Eye (tissue), 1 donor: ENCODE results near the gene TMEM244.
"Not testable (repeated sequence)": the region's sequence is repeated elsewhere in the genome, so short reads cannot be mapped to it uniquely, and the experiment has no call there.

Experiments
- DNase-seq: peaks from one replicate; pipeline ENCODE4 v3.0.0-alpha.2; 2015

The TMEM244 gene

GRCh38 chr6:129802920-129803319 is 58.2 kb downstream of the TMEM244 start:
- not testable (repeated sequence) for DNase-seq

GRCh38 chr6:129801909-129802308 is 59.2 kb downstream of the TMEM244 start:
- DNase-seq = no peak

GRCh38 chr6:129795261-129795660 is 65.9 kb downstream of the TMEM244 start:
- DNase-seq = no peak

GRCh38 chr6:129793447-129793846 is 67.7 kb downstream of the TMEM244 start:
- no peak for DNase-seq

GRCh38 chr6:129792049-129792448 is 69.1 kb downstream of the TMEM244 start:
- DNase-seq = no peak

- DNase-seq = no peak
These were observed 70.3 kb downstream of the TMEM244 start for GRCh38 chr6:129790785-129791184.

- no peak for DNase-seq
These were observed 71.1 kb downstream of the TMEM244 start for GRCh38 chr6:129789974-129790373.

GRCh38 chr6:129787816-129788215 is 73.3 kb downstream of the TMEM244 start:
- DNase-seq = no peak

- DNase-seq = no peak
These were observed 74.6 kb downstream of the TMEM244 start for GRCh38 chr6:129786548-129786947.

- no peak for DNase-seq
These were observed 75.4 kb downstream of the TMEM244 start for GRCh38 chr6:129785756-129786135.

GRCh38 chr6:129785047-129785755 is 75.9 kb downstream of the TMEM244 start:
- DNase-seq = no peak
